Measurements from ENCODE around the gene SHISA8.
A peak's percentile ranks its signal among the peaks of the same experiment; 100 is the strongest.
"Not testable (repeated sequence)": the region's sequence is repeated elsewhere in the genome, so short reads cannot be mapped to it uniquely, and the experiment has no call there.

SHISA8 gene

GRCh38 chr22:41899110-41899509, 15.8 kb downstream of the SHISA8 start:
- no peak for DNase-seq (ENCODE audit: low read depth in 2 of 2)

DNA sequence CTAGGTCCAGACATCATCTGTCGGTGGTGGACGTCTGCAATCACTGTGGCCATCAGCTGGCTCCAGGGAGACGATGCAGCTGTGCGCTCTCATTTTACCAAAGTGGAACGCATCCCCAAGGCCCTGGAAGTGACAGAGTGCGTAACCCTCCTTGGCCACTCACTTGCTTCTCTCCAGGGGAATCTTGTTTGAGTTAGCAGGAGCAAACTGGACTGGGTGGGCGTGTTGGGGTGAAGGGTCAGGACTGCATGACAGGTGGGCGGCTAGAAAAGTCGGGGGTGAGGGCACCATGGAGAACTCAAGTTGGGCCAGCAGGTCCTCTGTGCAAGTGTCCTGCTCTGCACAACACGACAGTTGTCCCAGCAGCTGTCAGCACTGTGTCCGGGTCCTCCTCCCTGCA, 16.2 kb downstream of the SHISA8 start:
- no peak for DNase-seq (ENCODE audit: low read depth in 2 of 2)

GRCh38 chr22:41893591-41894375, 21.1 kb downstream of the SHISA8 start:
- no peak for DNase-seq (ENCODE audit: low read depth in 2 of 2)

GRCh38 chr22:41892721-41893120, 22.2 kb downstream of the SHISA8 start:
- no peak for DNase-seq (ENCODE audit: low read depth in 2 of 2)

DNA sequence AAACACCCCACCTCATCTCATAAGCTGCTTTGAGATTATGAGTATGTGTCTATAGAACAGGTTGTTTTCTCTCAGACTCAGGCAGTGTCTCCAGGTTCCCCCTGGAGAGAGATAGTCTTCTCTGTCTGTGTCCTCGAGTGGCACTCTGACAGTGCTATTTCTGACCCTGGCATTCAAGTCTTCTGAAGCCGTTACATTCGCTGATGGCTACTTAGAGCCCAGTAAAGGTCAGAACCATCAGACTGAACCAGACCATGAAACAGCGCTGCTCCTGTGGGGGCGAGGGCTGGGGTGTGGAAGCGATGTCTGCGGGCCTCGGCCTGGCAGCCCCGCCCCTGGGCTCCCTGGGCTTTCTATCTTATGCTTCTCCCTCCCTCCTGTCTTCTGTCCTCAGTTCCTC, 23.5 kb downstream of the SHISA8 start:
- DNase-seq (ENCODE audit: low read depth in 2 of 2) = no peak

GRCh38 chr22:41888627-41889200, 26.2 kb downstream of the SHISA8 start:
- no peak for DNase-seq (ENCODE audit: low read depth in 2 of 2)

- no peak for DNase-seq (ENCODE audit: low read depth in 2 of 2)
These were observed 29.4 kb downstream of the SHISA8 start for GRCh38 chr22:41885516-41885915.

- no peak for DNase-seq (ENCODE audit: low read depth in 2 of 2)
These were observed 29.8 kb downstream of the SHISA8 start for GRCh38 chr22:41885116-41885515.

DNA sequence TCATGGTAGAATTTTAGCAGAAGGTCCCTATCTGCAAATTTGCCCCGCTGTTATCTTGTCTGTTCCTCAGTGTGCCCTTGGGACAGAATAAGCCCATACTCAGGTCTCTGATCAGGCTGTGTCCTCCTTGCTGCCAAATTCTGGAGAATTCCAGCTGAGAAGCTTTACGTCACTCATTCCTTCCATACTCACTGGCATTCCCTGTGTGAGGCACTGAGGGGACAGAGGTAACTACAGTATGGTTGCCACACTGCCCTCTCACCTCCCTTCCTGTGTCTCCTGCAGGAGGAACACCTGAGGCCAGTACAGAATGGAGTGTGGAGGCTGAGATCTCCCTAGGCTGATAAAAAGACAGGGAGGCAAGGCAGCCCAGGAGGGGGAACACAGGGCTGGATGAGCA, 31.5 kb downstream of the SHISA8 start:
- DNase-seq (ENCODE audit: low read depth in 2 of 2) = no peak

DNA sequence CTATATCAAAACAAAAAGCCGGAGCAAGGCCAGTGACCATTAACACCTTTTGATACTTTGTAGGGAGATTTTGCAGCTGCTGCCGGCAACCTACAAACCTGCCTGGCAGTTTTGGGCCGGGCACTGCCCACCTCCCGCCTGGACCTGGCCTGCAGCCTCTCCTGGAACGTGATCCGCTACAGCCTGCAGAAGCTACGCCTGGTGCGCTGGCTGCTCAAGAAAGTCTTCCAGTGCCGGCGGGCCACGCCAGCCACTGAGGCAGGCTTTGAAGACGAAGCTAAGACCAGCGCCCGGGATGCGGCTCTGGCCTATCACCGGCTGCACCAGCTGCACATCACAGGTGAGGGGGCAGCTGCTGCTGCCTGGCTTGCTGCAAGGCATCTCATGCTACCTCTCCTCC, 34.2 kb downstream of the SHISA8 start:
- DNase-seq (ENCODE audit: low read depth in 2 of 2) = no peak

- no peak for DNase-seq (ENCODE audit: low read depth in 2 of 2)
These were observed 38.2 kb downstream of the SHISA8 start for GRCh38 chr22:41876675-41877074.

DNA sequence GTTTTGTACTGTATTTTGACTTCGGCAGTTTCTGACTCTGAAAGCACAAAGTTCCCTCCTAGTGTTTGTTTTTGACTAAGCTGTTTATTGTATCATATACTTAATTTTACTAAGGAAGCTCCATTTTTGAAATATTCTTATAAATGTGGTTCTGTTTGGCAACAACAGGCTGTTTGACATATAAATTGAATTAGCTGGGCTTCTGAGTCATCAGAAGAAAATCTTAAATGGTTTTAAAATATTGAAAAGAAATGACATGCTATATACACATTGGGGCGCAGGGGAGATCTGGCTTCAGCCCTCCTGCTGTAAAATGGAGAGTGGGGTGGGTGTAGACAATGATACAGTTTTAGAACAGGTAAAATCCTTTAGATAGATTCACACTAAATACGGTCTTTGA, 38.6 kb downstream of the SHISA8 start:
- DNase-seq (ENCODE audit: low read depth in 2 of 2) = no peak

GRCh38 chr22:41875531-41876270, 39.2 kb downstream of the SHISA8 start:
- DNase-seq (ENCODE audit: low read depth in 2 of 2) = no peak

DNA sequence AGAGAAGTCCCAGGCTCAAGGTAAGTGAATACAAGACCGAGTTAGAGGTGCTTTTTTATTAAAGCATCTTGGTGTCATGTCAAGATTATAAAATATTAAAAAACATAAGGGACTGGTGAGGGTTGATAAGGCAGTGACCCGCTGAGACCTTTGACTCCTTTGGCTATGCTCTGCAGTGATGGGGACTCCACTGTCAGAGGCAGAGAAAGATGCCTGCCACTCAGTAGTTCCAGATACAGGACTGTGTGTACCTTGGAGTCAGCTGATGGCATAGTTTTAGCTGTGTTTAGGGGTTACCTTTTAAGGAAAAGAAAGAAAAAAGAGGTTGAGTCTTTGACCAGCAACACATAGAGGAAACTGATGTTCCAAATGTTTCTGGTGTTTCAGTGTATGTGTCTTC, 40.8 kb downstream of the SHISA8 start:
- DNase-seq (ENCODE audit: low read depth in 2 of 2) = no peak

DNA sequence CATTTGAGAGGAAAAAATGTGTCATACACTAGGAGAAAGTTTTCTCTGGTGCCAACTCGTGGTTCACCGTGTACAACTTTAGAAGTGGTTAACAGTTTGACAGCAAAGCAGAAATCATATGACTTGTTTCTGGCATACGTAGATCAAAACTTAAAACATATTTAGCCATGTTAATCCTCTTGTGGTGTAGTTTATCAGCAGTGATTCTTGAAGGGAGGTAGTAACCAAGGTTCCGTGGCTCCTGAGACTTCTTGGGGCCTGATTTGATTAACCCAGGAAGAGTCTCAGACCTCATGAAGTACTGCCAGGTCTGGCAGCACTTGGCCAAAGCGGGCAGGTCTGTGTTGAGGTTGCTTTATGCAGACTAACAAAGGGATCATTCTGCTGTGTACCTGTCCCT, 41.5 kb downstream of the SHISA8 start:
- DNase-seq (ENCODE audit: low read depth in 2 of 2) = peak in 1 of 2 donors; percentile 28

DNA sequence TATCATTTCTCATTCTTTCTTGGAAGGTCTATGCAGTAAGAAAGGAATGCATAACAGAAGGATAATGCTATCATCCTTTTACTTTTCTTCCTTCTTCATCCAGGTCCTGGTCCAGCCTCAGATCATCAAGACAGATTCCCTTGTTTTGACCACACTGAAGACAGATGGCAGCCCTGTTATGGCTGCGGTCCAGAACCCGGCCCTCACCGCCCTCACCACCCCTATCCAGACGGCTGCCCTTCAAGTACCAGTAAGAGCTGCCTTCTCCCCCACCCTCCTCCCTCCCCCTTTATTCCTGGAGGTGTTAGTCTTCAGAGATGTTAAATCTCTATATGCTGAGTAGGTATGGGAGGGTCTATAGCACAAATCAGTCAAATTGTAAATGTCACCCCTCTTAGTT, 44.1 kb downstream of the SHISA8 start:
- no peak for DNase-seq (ENCODE audit: low read depth in 2 of 2)

- not testable (repeated sequence) for DNase-seq (ENCODE audit: low read depth in 2 of 2)
These were observed 44.8 kb downstream of the SHISA8 start for GRCh38 chr22:41870081-41870480.

DNA sequence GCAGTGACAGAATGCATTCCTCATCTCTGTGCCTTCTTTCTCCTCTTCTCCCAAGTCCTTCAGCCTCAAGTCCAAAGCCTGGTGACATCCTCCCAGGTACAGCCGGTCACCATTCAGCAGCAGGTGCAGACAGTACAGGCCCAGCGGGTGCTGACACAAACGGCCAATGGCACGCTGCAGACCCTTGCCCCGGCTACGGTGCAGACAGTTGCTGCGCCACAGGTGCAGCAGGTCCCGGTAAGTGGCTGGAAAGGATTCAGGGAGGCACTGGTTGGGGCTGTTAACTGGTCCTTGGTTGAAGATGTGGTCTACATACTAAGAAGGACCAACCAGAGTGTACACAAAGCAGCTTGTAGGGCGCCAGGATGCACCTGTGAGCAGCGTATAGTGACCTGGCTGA, 46.3 kb downstream of the SHISA8 start:
- DNase-seq (ENCODE audit: low read depth in 2 of 2) = no peak

DNA sequence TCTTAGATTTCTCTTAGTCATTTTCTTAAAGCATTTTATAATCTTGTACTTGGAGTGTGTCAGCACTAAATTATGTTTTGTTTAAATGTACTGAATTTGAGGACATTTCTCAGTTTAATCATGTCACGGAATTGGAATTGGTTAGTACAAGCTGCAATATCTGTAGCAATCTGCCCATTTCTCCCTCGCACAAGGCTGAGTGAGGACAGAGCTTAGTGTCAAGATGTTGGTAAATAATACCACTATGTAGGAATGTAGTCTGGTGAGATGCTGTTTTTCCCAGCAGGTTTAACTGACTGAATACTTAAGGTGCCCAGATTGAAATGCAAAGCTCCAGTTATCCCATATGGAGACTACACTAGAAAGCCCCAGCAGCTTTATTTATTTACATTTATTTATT, 51.4 kb downstream of the SHISA8 start:
- no peak for DNase-seq (ENCODE audit: low read depth in 2 of 2)

- DNase-seq (ENCODE audit: low read depth in 2 of 2) = peak; percentile 43 to 45
These were observed 52.2 kb downstream of the SHISA8 start for GRCh38 chr22:41862530-41863266.

DNA sequence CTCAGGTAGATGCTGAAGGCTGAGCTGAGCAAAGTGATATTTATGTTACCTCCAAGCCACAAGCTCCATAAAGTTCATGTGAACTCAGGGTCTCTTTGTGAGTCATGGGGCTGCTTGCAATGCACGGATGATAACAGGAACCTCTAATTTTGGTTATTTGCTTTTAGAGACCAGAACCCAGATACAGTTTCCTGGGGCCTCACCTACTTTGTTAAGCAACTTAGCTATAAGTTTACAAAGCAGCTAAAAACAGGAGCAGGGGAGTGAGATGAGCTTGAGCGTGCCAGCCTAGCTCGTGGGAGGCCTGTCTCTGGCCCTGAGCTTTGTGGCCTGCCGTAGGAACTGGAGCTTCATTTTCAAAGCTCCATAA, 52.7 kb downstream of the SHISA8 start:
- DNase-seq (ENCODE audit: low read depth in 2 of 2) = no peak

All from activated CD4-positive, alpha-beta T cell treated with anti-CD3 and anti-CD28 coated beads for 24 hours (primary cell).